T-helper 2 cell treated with Interferon-gamma antibody and Interleukin-4, amounts not matched to agents 100 ng/mL and 5 ng/mL, for 36 hours (primary cell): Measurements from ENCODE around the gene LIME1. TPM values are rescaled to one million over a fixed set of nuclear protein-coding genes. Genes with fewer than 3 reads are reported as not detected.
"Not testable (repeated sequence)": the region's sequence is repeated elsewhere in the genome, so short reads cannot be mapped to it uniquely, and the experiment has no call there.

Source experiments
- intact Hi-C: fragments of 100-400 bp; cut with micrococcal nuclease; formaldehyde crosslinking; loops from one replicate; pipeline ENCODE4 v1.15.1; 2023
- total RNA-seq: library from RNA; stranded (reverse); gene quantifications from 2 replicates; pipeline ENCODE4 v1.2.3, GENCODE V29; 2022

LIME1 gene
- total RNA-seq, 1 donor from 2014 or later, result 185 TPM

- intact Hi-C loops, result loop anchor here (1.0 to 5.0 kb wide), 5 partner anchors 30 to 170 kb away; partner anchors contain the start of genes LIME1, PTK6 and RTEL1
These were observed 29.5 kb upstream of the LIME1 start for GRCh38 chr20:63706852-63707557.

GRCh38 chr20:63707558-63708300 lies 28.7 kb upstream of the LIME1 start, which contains the start of the genes ARFRP1 and ZGPAT:
TSS of gene ARFRP1 (minus strand) at chr20:63707976. CDS start at chr20:63707091, 885 bp downstream.
TSS of gene ZGPAT (plus strand) at chr20:63708039. CDS start at chr20:63708581, 542 bp downstream.
- intact Hi-C loops, result loop anchor here (1.0 to 5.0 kb wide), 5 partner anchors 29 to 170 kb away; partner anchors contain the start of genes LIME1, PTK6 and RTEL1

DNA sequence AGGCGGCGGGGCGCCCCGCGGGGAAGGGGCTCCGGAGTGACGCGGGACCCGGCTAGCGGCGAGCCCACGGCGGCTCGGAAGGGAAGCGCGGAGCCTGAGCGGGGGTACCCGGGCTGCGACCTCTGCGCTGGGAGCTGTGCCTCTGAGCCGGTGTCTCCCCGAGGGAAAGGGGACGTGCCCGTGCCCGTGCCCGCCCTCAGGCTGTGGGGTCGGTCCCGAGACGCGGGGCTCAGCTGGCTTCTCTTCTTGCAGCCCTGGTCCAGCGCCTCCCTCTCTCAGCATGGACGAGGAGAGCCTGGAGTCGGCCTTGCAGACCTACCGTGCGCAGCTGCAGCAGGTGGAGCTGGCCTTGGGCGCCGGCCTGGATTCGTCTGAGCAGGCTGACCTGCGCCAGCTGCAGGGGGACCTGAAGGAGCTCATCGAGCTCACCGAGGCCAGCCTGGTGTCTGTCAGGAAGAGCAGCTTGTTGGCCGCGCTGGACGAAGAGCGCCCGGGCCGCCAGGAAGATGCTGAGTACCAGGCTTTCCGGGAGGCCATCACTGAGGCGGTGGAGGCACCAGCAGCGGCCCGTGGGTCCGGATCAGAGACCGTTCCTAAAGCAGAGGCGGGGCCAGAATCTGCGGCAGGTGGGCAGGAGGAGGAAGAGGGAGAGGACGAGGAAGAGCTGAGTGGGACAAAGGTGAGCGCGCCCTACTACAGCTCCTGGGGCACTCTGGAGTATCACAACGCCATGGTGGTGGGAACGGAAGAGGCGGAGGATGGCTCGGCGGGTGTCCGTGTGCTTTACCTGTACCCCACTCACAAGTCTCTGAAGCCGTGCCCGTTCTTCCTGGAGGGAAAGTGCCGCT lies 27.9 kb upstream of the LIME1 start:
- intact Hi-C loops, result loop anchor here (5.0 kb wide), 1 partner anchor 171 kb away; the partner anchor contains the start of gene PTK6

GRCh38 chr20:63709149-63709527 lies 27.3 kb upstream of the LIME1 start:
- intact Hi-C loops, result loop anchor here (5.0 kb wide), 1 partner anchor 172 kb away; the partner anchor contains the start of gene PTK6

GRCh38 chr20:63711085-63711645 lies 25.3 kb upstream of the LIME1 start:
- intact Hi-C loops, result no loop called here

DNA sequence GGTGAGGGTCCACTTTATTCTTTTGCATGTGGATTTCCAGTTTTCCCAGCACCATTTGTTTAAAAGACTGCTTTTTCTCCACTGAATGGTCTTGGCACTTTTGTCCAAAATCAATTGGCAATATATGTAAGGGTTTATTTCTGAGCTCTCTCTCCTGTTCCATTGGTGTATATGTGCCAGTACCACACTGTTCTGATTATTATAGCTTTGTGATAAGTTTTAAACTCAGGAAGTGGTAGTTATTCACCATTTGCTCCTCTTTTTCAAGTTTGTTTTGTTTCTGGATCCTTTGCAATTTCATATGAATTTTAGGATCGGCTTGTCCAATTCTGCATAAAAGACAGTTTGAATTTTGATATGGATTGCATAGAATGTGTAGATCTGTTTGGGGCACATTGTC lies 24.3 kb upstream of the LIME1 start:
- intact Hi-C loops, result no loop called here

- intact Hi-C loops, result no loop called here
These were observed 21.6 kb upstream of the LIME1 start for GRCh38 chr20:63714858-63715257.

DNA sequence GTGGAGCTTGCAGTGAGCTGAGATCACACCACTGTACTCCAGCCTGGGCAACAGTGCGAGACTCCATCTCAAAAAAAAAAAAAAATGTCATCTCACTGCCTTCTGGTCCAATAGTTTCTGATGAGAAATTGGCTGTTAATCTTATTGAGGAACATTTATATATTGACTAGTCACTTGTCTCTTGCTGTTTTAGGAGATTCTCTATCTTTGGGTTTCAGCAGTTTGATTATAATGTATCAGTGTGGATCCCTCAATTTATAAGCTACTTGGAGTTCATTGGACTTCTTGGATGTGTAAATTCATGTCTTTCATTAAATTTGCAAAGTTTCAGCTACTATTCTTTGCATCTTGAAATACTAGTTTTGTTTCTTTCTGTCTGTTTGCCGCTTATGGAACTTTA lies 17.5 kb upstream of the LIME1 start:
- intact Hi-C loops, result no loop called here

DNA sequence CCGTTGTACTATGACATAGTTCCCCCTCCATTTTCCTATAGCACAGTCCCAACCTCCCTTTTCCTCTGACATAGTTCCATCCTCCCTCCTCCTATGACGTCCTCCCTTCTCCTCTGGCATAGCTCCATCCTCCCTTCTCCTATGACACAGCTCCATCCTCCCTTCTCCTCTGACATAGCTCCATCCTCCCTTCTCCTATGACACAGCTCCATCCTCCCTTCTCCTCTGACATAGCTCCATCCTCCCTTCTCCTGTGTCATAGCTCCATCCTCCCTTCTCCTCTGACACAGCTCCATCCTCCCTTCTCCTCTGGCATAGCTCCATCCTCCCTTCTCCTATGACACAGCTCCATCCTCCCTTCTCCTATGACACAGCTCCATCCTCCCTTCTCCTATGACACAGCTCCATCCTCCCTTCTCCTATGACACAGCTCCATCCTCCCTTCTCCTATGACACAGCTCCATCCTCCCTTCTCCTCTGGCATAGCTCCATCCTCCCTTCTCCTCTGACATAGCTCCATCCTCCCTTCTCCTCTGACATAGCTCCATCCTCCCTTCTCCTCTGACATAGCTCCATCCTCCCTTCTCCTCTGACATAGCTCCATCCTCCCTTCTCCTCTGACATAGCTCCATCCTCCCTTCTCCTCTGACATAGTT lies 13.4 kb upstream of the LIME1 start:
- intact Hi-C loops, result not testable (repeated sequence)

DNA sequence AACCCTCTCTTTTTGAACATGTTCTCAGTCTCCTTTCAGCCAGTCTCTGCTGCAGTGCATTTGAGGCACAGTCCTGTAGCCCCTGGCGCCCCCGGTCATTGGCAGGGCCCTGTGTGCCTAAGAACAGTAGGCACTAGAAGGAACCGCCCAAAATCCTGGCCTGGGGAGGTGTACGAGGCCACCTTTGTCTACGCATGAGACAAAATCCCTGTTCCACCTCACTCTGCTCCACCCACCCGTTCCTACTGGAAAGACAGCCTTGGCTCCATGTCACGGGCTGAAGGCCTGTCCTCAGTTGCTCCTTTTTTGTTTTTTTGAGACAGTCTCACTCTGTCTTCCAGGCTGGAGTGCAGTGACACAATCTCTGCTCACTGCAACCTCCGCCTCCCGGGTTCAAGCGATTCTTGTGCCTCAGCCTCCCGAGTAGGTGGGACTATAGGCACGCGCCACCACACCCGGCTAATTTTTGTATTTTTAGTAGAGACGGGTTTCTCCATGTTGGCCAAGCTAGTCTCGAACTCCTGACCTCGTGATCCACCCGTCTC lies 6.2 kb upstream of the LIME1 start:
- intact Hi-C loops, result loop anchor here (10.0 kb wide), 1 partner anchor 135 kb away; the partner anchor contains the start of genes ABHD16B and TPD52L2

GRCh38 chr20:63731410-63731809 lies 5.1 kb upstream of the LIME1 start:
- intact Hi-C loops, result loop anchor here (10.0 kb wide), 1 partner anchor 133 kb away; the partner anchor contains the start of genes ABHD16B and TPD52L2

GRCh38 chr20:63732118-63733095 lies 4.1 kb upstream of the LIME1 start:
- intact Hi-C loops, result loop anchor here (10.0 kb wide), 1 partner anchor 132 kb away; the partner anchor contains the start of genes ABHD16B and TPD52L2

GRCh38 chr20:63733117-63733516 lies 3.3 kb upstream of the LIME1 start:
- intact Hi-C loops, result loop anchor here (10.0 kb wide), 1 partner anchor 132 kb away; the partner anchor contains the start of genes ABHD16B and TPD52L2

DNA sequence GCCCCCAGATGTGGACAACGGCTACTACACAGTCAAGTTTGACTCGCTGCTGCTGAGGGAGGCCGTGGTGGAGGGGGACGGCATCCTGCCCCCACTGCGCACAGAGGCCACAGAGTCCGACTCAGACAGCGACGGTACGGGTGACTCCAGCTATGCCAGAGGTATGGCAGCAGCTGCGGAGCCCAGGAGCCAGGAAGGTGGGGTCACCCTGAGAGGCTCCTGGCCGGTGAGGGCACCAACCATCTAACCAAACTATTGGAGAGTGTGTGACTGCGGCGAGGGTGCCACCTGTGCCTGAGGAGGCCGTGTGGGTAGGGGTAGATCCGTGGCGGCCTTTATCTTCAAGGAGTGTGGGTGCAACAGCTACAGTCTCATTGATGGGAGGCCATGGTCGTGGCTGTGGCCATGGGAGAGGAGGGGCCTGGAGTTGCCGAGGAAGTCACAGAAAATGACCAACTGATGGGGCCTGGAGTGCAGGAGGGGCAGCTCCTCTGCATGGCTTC lies 2.8 kb upstream of the LIME1 start:
- intact Hi-C loops, result loop anchor here (10.0 kb wide), 1 partner anchor 131 kb away; the partner anchor contains the start of genes ABHD16B and TPD52L2

DNA sequence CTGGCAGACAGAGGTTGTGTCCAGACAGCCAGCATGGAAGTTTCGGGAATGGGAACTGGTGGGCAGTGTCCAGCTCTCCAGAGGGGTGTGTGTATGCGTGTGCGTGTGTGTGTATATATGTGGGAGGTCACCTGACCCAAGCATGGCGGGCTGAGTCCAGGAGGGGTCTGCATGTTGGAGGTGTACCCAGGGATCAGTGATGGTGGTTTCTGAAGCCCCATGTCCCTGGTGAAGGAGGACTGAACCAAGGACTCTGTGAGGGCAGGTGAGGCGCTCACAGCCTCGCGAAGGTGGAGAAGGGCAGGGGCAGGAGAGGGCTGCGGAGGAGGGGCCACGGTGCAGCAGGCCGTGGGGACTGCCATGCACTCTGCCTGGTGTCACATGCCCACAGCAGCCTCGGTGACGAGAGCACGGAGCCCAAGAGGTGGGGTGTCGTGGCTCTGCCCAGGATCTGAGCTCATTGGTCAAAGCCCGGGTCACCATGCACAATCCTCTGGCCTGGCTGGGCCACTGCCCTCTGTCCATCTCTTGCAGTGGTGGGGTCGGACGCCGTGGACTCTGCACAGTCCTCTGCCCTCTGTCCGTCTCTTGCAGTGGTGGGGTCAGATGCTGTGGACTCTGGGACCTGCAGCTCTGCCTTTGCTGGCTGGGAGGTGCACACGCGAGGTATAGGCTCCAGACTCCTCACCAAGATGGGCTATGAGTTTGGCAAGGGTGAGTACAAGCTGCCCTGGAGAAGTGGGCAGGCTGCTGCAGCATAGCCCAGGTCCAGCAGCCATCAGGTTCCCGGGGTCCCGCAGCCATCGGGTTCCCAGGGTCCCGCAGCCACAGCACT lies 2.1 kb upstream of the LIME1 start:
- intact Hi-C loops, result loop anchor here (10.0 kb wide), 1 partner anchor 130 kb away; the partner anchor contains the start of genes ABHD16B and TPD52L2

DNA sequence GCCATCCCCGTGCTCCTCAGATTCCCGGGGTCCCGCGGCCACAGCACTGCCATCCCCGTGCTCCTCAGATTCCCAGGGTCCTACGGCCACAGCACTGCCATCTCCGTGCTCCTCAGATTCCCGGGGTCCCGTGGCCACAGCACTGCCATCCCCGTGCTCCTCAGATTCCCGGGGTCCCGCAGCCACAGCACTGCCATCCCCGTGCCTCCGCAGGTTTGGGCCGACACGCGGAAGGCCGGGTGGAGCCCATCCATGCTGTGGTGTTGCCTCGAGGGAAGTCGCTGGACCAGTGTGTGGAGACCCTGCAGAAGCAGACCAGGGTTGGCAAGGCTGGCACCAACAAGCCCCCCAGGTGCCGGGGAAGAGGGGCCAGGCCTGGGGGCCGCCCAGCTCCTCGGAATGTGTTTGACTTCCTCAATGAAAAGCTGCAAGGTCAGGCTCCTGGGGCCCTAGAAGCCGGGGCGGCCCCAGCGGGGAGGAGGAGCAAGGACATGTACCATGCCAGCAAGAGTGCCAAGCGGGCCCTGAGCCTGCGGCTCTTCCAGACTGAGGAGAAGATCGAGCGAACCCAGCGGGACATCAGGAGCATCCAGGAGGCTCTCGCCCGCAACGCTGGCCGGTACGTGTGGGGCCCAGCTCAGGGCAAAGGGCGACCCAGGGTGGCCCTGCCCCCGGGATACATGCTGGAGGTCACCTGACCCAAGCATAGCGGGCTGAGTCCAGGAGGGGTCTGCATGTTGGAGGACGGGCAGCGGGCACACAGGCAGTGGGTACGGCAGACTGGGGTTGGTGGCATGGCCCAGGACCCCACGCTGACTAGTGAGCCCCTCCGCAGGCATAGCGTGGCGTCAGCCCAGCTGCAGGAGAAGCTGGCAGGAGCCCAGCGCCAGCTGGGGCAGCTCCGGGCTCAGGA lies 1.3 kb upstream of the LIME1 start:
- intact Hi-C loops, result loop anchor here (5.0 to 10.0 kb wide), 2 partner anchors 93 to 130 kb away; partner anchors contain the start of genes ABHD16B and TPD52L2
